Neural crest cell (in vitro differentiated cells): Measurements from ENCODE around the gene MAPK1. TPM values are rescaled to one million over a fixed set of nuclear protein-coding genes. Genes with fewer than 3 reads are reported as not detected.
"Not testable (repeated sequence)": the region's sequence is repeated elsewhere in the genome, so short reads cannot be mapped to it uniquely, and the experiment has no call there.

Experiments used
- DNase-seq: peaks from one replicate; pipeline ENCODE4 v3.0.0; 2021; ENCODE audit warnings: low read depth, mixed read lengths, low spot score
- H3K27ac Mint-ChIP-seq: one replicate; pipeline ENCODE4 v1.8.0; 2021; ENCODE audit warnings: mild to moderate bottlenecking, mixed read lengths; ENCODE audit not compliant: unreplicated experiment
- H3K27me3 Mint-ChIP-seq: 2 replicates; pipeline ENCODE4 v1.8.0; 2021; ENCODE audit warnings: low read depth, mild to moderate bottlenecking, mixed read lengths
- H3K36me3 Mint-ChIP-seq: 2 replicates; pipeline ENCODE4 v1.8.0; 2021; ENCODE audit warnings: low read depth, mild to moderate bottlenecking, mixed read lengths
- H3K4me1 Mint-ChIP-seq: 2 replicates; pipeline ENCODE4 v1.8.0; 2021; ENCODE audit warnings: mixed read lengths
- H3K4me3 Mint-ChIP-seq: one replicate; pipeline ENCODE4 v1.8.0; 2021; ENCODE audit warnings: mild to moderate bottlenecking, mixed read lengths
- H3K9me3 Mint-ChIP-seq: 2 replicates; pipeline ENCODE4 v1.8.0; 2021; ENCODE audit warnings: mixed read lengths
- total RNA-seq: library from RNA; stranded (reverse); gene quantifications from 2 replicates; pipeline ENCODE4 v1.2.1, GENCODE V29; 2021
- TF ChIP-seq, protein P1 (sequence below): fragments of 200-600 bp; sonication (generic); conservative IDR thresholded peaks from 2 replicates; pipeline ENCODE4 v1.5.0; 2021; ENCODE audit warnings: antibody characterized with exemption, mild to moderate bottlenecking

MAPK1 gene
- total RNA-seq, 1 donor from 2014 or later, result 118 TPM

DNA sequence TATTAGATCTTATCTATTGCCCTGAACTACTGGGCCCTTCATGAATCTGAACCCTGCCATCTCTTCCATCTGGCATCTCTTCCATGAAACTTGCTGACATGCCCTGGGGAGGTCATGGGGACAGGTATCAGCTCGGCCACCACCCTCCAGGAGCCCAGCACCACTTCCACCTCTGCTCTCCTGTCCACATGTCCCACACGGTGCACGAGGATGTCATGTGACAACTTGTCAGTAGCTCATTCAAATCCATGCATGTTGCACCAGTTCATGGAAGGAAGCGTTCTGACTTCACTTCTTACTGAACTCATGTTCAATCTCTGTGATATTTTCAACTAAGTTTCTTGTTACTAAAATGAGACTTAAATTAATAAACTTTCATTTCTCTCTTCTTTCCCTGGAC lies 148.4 kb downstream of the MAPK1 start:
- no peaks in the 10 kb centered on the region for H3K36me3 Mint-ChIP-seq
- DNase-seq, result no peak
- H3K4me1 Mint-ChIP-seq, result peaks cover 3% of the 10 kb centered on the region
- H3K27ac Mint-ChIP-seq, result no peak overlapping the region
- no peaks in the 10 kb centered on the region for H3K9me3 Mint-ChIP-seq
- H3K27me3 Mint-ChIP-seq, result no peaks in the 10 kb centered on the region
- H3K4me3 Mint-ChIP-seq, result no peak overlapping the region
- TF ChIP-seq, protein P1, sequence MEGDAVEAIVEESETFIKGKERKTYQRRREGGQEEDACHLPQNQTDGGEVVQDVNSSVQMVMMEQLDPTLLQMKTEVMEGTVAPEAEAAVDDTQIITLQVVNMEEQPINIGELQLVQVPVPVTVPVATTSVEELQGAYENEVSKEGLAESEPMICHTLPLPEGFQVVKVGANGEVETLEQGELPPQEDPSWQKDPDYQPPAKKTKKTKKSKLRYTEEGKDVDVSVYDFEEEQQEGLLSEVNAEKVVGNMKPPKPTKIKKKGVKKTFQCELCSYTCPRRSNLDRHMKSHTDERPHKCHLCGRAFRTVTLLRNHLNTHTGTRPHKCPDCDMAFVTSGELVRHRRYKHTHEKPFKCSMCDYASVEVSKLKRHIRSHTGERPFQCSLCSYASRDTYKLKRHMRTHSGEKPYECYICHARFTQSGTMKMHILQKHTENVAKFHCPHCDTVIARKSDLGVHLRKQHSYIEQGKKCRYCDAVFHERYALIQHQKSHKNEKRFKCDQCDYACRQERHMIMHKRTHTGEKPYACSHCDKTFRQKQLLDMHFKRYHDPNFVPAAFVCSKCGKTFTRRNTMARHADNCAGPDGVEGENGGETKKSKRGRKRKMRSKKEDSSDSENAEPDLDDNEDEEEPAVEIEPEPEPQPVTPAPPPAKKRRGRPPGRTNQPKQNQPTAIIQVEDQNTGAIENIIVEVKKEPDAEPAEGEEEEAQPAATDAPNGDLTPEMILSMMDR, result no peak

DNA sequence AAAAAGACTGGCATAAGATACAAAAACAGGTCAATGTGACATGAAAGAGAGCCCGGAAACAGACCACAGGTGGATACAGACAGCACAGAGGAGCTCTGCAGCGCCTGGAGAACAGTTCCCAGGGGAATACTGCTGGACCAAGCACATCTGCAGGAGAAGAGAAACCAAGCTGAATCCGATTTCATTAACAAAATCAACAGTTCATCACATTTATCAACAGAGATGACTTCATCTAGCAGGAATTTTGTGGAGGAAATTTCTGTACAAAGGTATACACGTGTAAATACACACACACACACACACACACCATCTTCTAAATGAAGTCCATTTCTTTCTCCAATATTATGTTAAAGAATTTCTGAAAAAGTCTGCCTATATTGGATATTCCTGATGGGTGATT lies 148.9 kb downstream of the MAPK1 start:
- TF ChIP-seq, protein P1, result no peak
- Mint-ChIP-seq H3K4me3 (no peak overlapping the region), H3K36me3 (no peaks in the 10 kb centered on the region), H3K4me1 (peaks cover 5% of the 10 kb centered on the region), H3K9me3 (no peaks in the 10 kb centered on the region), H3K27me3 (no peaks in the 10 kb centered on the region), H3K27ac (no peak overlapping the region)
- DNase-seq, result no peak

DNA sequence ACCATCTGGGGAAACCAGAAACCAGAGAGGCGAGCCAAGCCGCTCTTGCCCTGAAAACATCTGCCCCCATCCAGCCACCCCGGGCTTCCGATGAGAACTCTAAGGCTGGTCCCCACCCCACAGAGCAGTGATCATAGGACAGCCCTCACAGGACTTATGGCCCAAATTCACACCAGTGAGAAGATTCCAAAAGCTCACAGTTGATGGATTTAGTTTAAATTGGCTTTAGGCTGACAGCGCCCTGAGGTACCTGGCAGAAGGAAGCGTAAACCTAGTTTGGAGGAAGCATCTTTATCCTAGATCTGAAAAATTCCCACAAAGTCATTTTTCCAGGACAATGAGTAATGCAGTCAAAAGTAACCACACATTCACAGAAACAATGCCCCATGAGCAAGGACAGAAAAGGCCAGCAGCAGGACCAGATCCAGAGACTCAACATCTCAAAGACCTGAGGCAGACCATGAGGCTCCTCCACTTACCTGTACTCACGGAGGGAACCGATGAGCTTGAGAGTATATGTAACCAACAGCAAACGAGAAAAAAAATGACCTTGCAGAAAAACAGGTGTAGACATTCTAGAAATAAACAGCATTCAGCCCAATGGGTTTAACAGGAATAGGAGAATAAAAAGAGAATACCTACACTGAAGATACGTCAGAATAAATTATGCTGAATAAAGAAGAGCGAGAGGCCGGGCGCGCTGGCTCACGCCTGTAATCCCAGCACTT lies 150.9 kb downstream of the MAPK1 start:
- H3K27me3 Mint-ChIP-seq, H3K4me3 Mint-ChIP-seq, H3K36me3 Mint-ChIP-seq, H3K27ac Mint-ChIP-seq, DNase-seq, H3K9me3 Mint-ChIP-seq: not testable (repeated sequence)
- H3K4me1 Mint-ChIP-seq, result peaks cover 13% of the 10 kb centered on the region

DNA sequence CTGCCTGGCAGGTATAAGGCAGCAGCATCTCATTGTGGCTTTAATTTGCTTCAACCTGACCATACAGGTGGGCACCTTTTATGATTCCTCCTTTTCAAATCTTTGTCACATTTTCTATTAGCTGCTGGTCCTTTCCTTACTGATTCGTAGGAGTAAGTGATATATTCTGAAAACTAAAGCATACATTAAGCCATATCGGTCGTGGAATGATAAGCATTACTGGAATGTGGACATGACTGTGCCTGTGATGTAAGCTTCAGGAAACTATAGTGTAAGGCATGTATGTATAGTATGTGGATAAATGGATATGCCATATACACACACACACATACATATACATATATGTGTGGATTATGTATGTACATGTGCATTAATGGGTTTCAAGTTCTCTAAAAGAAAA lies 152.7 kb downstream of the MAPK1 start:
- Mint-ChIP-seq H3K4me1 (peaks cover 19% of the 10 kb centered on the region), H3K4me3 (no peak overlapping the region), H3K27me3 (no peaks in the 10 kb centered on the region), H3K36me3 (peaks cover 6% of the 10 kb centered on the region), H3K9me3 (no peaks in the 10 kb centered on the region), H3K27ac (no peak overlapping the region)
- TF ChIP-seq, protein P1, result no peak
- DNase-seq, result no peak

DNA sequence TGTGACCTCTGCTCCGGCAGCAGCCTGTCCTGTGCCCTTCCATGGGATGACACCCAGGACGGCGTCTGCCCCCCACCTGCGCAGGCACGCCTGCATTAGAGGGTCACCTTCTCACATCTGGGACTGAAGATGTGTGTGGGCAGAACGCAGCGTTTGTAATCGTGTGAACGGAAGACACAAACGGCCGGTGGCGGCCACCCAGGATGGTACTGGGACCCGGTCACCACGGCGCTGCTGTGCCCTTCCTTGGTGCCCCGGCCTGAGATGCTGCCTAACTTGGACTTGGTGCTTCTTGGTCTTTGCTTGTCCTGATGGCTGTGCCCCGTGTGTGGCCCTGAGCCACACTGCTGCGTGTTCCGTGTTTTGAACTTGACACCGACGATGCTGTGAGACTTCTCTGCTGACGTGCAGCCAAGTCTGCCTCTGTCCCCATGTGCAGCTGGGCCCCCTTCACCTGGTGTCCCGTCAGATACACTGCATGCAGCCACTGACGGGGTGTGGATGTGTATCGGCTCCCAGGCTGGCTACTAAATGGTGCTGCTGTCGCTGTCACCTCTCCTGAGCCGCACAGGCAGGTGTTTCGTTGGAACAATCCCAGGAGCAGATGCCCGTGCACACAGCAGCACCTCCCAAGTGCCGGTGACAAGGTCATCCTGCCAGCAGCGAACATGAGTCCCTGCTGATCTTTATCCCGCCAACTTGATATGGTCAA lies 153.2 kb downstream of the MAPK1 start:
- TF ChIP-seq, protein P1, result no peak
- no peak overlapping the region for H3K27ac Mint-ChIP-seq
- peaks cover 8% of the 10 kb centered on the region for H3K36me3 Mint-ChIP-seq
- peaks cover 19% of the 10 kb centered on the region for H3K4me1 Mint-ChIP-seq
- no peak for DNase-seq
- no peak overlapping the region for H3K4me3 Mint-ChIP-seq
- H3K9me3 Mint-ChIP-seq, result no peaks in the 10 kb centered on the region
- H3K27me3 Mint-ChIP-seq, result no peaks in the 10 kb centered on the region

DNA sequence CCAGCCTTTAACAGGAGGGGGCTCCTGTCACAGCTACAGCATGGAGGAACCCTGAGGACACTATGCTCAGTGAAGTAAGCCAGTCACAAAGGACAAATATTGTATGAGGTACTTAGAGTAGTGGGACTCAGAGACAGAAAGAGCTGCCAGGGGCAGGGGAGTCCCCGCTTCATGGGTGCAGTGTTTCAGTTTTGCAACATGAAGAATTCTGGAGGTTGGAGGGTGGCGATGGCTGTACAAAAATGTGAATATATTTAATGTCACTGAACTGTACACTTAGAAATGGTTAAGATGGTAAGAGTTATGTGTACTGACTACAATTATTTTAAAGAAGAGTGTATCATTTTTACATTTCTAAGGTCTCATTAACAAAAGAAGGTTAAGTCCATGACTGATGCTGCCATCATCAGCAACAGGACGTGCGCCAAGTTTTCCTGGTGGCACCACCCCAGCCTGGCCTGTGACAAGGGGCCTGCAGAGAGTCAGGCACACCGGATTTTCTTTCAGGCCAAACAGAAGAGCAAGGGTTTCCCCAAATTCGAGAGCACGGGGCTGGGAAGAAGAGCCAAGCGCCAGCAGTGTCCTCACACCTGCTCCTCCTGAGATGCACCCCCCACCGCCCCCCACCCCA lies 153.9 kb downstream of the MAPK1 start:
- H3K27ac Mint-ChIP-seq, result no peak overlapping the region
- TF ChIP-seq, protein P1, result no peak
- peaks cover 19% of the 10 kb centered on the region for H3K4me1 Mint-ChIP-seq
- no peak for DNase-seq
- peaks cover 8% of the 10 kb centered on the region for H3K36me3 Mint-ChIP-seq
- H3K4me3 Mint-ChIP-seq, result no peak overlapping the region
- no peaks in the 10 kb centered on the region for H3K27me3 Mint-ChIP-seq
- no peaks in the 10 kb centered on the region for H3K9me3 Mint-ChIP-seq
